Activated CD8-positive, alpha-beta memory T cell treated with anti-CD3 and anti-CD28 coated beads for 1 hour (primary cell): Measurements from ENCODE around the gene PALB2.
"Not testable (repeated sequence)": the region's sequence is repeated elsewhere in the genome, so short reads cannot be mapped to it uniquely, and the experiment has no call there.

ENCODE experiments used
- DNase-seq, 2 donors: peaks; one replicate each; pipeline ENCODE4 v3.0.0-alpha.2; 2020; ENCODE audit warnings: low read depth in 1 of 2; ENCODE audit errors: extremely low read depth in 1 of 2

PALB2 gene

GRCh38 chr16:23650674-23651416, 9.7 kb upstream of the PALB2 start:
- no peak for DNase-seq

- DNase-seq, result no peak
Measured at GRCh38 chr16:23642246-23642774, 1.2 kb upstream of the PALB2 start.

GRCh38 chr16:23640615-23640930, 537 bp downstream of the PALB2 start:
- DNase-seq, result no peak

GRCh38 chr16:23635958-23636357, 5.2 kb downstream of the PALB2 start:
- no peak for DNase-seq

GRCh38 chr16:23634461-23635036, 6.6 kb downstream of the PALB2 start:
- DNase-seq, result no peak

GRCh38 chr16:23631874-23632273, 9.2 kb downstream of the PALB2 start:
- DNase-seq, result not testable (repeated sequence)

- no peak for DNase-seq
Measured at GRCh38 chr16:23629516-23629915, 11.6 kb downstream of the PALB2 start.

GRCh38 chr16:23624092-23624491, 17.0 kb downstream of the PALB2 start:
- DNase-seq, result no peak

GRCh38 chr16:23615805-23616204, 25.3 kb downstream of the PALB2 start:
- no peak for DNase-seq

- DNase-seq, result no peak
Measured at GRCh38 chr16:23611936-23612335, 29.2 kb downstream of the PALB2 start.

GRCh38 chr16:23610905-23611304, 30.2 kb downstream of the PALB2 start:
- DNase-seq, result not testable (repeated sequence)

GRCh38 chr16:23609929-23610328, 31.2 kb downstream of the PALB2 start:
- DNase-seq, result no peak

- no peak for DNase-seq
Measured at GRCh38 chr16:23608194-23608593, 32.9 kb downstream of the PALB2 start.

GRCh38 chr16:23607726-23608125, 33.4 kb downstream of the PALB2 start:
- DNase-seq, result no peak

- DNase-seq, result no peak
Measured at GRCh38 chr16:23597003-23597756, 43.9 kb downstream of the PALB2 start.

GRCh38 chr16:23595951-23596720, 45.0 kb downstream of the PALB2 start, which contains the start of gene NDUFAB1:
TSS of gene NDUFAB1 (minus strand) at chr16:23596316. CDS start at chr16:23596290, 26 bp downstream.
- DNase-seq, result peak; percentile 58 to 88

GRCh38 chr16:23595246-23595950, 45.7 kb downstream of the PALB2 start:
- no peak for DNase-seq

- no peak for DNase-seq
Measured at GRCh38 chr16:23594186-23594585, 46.9 kb downstream of the PALB2 start.

GRCh38 chr16:23590181-23590580, 50.9 kb downstream of the PALB2 start:
- DNase-seq, result no peak

- no peak for DNase-seq
Measured at GRCh38 chr16:23587726-23588125, 53.4 kb downstream of the PALB2 start.
